T-helper 1 cell treated with Interleukin-12 subunit alpha and Interleukin-12 subunit beta and Interleukin-4 antibody, amounts not matched to agents 30 ng/mL and 1 ng/mL, for 36 hours (primary cell): ENCODE measurements around the gene KDM1B. TPM values are rescaled to one million over a fixed set of nuclear protein-coding genes. Genes with fewer than 3 reads are reported as not detected.

ENCODE experiments used
- intact Hi-C: fragments of 100-400 bp; cut with micrococcal nuclease; formaldehyde crosslinking; loops from one replicate; pipeline ENCODE4 v1.15.1; 2024
- total RNA-seq: library from RNA; stranded (reverse); gene quantifications from 2 replicates; pipeline ENCODE4 v1.2.3, GENCODE V29; 2022

Gene KDM1B
- total RNA-seq, 1 donor from 2014 or later: 7.7 TPM

DNA sequence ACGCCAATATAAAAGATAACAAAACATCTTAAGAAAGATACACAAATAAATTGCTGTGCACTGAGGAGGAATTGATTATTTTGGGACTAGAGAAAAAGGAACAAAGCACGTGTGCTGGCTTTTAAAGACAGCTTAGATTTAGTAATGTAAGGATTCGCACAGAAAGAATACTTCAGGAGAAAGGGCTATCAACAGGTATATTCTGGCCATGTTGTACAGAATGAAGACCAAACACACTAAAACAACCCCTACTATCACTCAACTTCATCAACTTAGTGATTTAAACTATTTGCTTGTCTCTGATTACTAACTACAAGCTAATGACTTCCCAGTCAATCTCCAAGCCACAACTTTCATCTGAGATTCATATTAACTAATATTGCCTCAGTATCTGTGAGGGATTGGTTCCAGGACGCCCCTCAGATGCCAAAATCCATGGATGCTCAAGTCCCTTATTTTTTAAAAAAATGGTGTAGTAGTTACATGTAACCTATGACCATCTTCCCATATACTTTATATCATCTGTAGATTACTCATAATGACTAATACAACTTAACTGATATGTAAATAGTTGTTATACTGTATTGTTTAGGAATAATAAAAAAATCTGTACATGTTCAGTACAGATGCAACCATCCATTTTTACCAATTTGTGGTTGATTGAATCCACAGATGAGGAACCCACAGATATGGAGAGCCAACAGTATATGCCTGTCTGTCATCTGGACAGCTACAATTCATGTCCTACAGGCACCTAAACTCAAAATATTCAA is 104.6 kb downstream of the KDM1B start:
- intact Hi-C loops: loop anchor here (5.0 to 10.0 kb wide), 3 partner anchors 658 to 1945 kb away; partner anchors contain the start of genes ATXN1 and FAM8A1

DNA sequence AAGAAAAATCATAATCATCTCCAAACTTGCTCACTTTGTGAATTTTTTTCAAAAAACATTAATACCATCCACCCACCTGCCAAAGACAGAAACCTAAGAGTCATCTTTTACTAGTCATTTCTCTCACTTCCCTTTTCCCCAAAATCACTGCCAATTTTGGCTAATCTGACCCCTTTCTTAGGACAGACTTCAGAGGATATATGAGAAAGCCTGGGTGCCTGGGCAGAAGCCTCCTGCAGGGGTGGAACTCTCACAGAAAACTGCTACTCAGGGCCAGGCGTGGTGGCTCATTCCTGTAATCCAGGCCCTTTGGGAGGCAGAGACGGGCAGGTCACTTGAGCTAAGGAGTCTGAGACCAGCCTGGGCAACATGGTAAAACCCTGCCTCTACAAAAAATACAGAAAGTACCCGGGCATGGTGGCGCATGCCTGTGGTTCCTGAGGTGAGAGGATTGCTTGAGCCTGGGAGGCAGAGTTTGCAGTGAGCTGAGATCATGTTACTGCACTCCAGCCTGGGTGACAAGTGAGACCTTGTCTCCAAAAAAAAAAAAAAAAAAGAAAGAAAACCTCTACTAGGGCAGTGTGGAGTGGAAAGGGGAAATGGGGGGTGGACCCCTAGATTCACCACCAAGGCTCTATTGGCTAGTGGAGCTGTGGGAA is 105.4 kb downstream of the KDM1B start:
- intact Hi-C loops: loop anchor here (5.0 to 10.0 kb wide), 3 partner anchors 658 to 1944 kb away; partner anchors contain the start of genes ATXN1 and FAM8A1

DNA sequence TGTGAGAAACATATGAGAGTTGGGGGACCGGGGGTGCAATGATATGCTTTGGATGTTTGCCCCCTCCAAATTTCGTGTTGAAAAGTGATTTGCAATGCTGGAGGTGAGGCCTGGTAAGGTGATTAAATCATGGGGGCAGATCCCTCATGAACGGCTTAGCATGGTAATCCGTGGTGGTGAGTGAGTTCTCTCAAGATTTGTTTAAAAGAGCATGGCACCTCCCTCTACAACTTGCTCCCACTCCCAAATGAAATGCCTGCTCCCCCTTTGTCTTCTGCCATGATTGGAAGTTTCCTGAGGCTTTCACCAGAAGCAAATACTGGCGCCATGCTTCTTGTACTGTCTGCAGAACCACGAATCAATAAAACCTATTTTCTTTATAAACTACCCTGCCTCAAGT is 106.7 kb downstream of the KDM1B start:
- intact Hi-C loops: loop anchor here (5.0 to 10.0 kb wide), 3 partner anchors 660 to 1943 kb away; partner anchors contain the start of genes ATXN1 and FAM8A1

DNA sequence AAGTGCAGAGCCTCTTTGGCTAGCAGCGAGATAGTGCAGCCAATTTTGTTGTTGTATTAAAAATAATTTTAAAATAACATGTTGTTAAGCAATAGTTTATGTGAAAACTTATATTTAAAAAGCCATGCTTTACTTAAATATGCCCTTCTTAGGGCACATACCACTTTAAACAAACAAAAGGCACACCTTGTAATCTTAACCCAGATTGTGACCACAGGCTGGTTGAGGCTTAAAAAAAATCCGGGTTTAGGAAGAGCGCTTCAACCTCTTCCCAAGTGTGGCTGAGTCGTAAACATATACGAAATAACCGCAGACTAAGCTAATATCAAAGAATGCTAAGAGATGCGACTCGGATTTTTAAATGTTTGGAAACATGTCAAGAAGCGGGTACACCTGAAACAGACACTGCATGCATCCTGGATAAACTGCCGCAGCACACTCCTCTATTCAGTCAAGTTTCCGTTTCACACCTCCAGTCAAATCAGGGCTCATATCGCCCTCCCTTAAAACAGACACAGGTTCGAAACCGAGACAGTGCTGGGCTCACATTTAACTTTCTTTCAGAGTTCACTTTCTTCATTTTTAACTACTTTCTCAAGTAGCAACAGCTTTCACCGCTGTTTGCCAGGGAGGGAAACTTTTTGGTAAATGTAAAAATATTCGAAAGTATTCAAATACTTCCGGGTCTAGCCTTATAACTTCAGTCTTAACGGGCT is 107.6 kb downstream of the KDM1B start:
- intact Hi-C loops: loop anchor here (1.0 to 10.0 kb wide), 6 partner anchors 17 to 1942 kb away; partner anchors contain the start of genes ATXN1, FAM8A1, KDM1B and TPMT

DNA sequence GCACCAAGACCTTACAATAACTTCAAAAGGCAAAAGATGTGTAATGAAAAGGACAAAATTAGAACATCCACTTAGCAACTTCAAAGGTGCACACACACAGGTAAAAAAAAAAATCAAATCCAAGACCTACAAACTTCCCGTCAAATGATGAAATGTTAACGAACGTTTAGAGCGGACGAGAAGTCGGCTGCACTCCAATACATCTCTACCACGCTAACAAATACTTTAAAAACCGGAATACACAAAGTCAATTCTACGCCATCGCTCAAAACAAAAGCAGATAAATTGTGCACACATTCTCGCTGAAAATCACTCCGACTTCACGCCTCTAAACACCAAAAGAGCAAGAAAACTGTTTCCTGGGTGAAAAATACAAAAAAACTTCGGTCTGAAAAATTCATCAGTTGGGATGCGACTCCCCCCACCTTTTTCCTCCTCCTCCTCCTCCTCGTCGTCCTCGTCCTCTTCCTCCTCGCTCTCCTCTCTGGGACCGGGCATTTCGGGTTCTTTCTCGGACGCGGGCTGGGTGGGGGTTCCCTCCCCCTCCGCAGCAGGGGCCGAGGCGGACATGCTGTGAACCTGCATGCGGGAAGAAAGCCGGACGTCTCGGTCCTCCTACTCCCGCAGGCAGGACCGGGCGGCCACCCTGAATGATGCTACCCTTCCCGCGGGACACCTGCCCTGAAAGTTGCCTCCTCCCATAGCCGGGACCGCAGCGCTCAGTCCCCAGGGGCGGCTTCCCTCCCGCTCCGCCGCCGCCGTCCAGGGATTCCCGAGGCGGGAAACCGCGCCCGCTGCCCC is 108.4 kb downstream of the KDM1B start:
- intact Hi-C loops: loop anchor here (1.0 to 10.0 kb wide), 11 partner anchors 17 to 1941 kb away; partner anchors contain the start of genes ATXN1, FAM8A1, KDM1B and NHLRC1

DNA sequence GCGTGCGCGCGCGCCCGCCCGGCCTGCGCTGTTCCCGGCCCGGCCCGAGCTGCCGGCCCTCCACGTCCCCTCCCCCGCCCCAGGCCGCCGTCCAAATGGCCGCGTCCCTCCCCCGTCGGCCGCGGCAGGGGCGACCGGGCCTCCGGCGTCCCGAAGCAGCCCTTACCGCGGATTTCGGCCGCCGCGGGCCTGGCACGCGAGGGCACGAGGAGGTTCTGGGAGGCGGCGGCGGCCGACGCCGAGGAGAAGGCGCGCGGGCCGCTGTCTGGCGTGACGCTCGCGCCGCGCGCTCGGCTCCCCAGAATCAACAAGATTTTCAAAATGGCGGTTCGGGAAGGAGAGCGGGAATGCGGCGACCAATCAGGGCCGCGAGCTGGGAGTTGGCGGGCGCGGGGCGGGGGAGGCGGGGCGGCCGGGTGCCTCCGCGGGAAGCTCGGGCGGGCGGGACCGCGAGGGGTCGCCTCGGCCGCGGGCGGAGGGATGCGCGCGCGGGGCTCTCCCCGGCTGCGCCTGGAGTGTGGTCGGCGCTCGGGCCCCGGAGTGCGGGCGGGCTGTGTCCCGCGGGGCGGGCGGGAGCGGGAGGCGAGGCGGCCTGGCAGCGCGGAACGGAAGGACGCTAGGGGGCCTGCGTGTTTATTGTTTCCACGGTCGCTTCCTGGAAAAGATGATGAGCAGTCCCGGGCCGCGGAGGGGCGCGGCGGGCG is 109.1 kb downstream of the KDM1B start, which contains the start of gene DEK:
TSS of gene DEK (minus strand) at position 312 of the 704 bp plus-strand sequence. CDS start 543 bp downstream, outside the sequence.
- intact Hi-C loops: loop anchor here (1.0 to 10.0 kb wide), 8 partner anchors 142 to 1940 kb away; partner anchors contain the start of genes ATXN1, FAM8A1, NHLRC1 and NUP153

DNA sequence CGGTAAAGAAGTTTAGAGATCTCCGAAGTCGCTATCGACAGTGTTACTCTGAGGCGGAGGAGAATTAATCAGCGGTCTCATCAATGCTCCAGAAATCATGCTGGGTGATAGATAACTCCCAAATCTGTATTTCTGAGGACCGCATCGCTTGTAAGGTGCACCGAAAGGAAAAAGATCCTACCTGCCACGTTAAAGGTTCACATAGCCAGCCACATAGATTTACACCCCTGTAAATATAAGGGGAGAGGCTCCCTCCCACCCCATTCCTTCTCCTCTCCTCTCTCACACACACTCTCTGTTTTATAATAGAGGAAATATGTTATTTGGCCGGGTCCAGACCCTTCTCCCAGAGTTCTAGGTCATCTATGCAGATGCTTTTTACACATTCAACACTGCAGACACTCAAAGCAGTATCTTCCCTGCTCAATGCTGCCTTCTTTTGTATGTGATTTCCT is 109.7 kb downstream of the KDM1B start:
- intact Hi-C loops: loop anchor here (1.0 to 10.0 kb wide), 8 partner anchors 142 to 1940 kb away; partner anchors contain the start of genes ATXN1, FAM8A1, NHLRC1 and NUP153

DNA sequence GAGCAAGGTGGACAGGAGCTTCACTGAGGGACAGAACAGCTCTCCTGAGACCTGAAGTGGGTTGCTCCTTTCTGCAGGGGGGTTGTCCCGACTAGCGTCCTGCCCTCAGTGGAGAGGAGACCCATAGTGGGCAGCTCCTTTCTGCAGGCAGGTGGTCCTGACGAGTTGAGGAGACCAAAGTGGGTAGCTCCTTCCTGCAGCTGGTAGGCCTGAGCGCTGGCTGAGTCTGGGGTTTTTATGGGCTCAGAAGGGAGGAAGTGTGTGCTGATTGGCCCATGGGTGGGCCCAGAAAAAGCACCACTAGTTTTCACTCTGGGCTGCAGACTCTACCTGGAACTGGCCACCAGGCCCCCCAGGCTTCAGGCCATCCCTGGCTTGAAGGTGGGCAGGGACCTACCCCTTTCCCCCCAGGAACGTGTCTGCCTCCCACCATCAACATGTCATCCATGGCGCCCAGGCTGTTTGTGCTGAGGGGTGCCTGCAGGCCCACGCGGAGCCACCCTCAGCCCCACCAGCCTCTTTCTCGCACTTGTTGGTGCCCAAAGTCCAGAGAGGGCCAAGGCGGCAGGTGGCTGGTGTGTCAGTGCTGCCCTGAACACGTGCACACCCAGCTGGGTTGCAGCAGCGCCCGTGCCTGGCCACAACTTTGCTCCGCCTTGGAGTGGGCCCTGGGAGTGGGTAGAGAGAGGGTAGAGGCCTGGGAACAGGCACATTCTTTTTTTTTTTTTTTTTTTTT is 110.7 kb downstream of the KDM1B start:
- intact Hi-C loops: loop anchor here (2.0 to 10.0 kb wide), 4 partner anchors 143 to 1939 kb away; partner anchors contain the start of genes ATXN1 and NHLRC1

DNA sequence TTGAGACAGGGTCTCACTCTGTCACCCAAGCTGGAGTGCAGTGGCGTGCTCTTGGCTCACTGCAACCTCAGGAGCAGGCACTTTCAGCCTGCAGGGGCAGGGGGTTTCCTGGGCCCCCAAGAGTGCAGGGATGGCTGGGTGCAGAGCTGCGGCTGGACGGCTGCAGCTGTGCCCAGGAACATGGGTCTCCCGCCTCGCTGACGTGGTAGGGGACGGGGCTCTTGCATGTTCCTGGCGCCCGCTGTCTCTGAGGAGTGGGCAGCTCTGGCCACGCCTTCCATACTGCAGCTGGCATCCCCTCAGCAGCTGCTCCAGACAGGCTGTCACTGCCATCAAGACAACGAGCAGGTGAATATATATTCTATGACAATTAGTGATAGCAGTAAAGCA is 111.3 kb downstream of the KDM1B start:
- intact Hi-C loops: loop anchor here (10.0 kb wide), 2 partner anchors 1502 to 1938 kb away; partner anchors contain the start of gene ATXN1

DNA sequence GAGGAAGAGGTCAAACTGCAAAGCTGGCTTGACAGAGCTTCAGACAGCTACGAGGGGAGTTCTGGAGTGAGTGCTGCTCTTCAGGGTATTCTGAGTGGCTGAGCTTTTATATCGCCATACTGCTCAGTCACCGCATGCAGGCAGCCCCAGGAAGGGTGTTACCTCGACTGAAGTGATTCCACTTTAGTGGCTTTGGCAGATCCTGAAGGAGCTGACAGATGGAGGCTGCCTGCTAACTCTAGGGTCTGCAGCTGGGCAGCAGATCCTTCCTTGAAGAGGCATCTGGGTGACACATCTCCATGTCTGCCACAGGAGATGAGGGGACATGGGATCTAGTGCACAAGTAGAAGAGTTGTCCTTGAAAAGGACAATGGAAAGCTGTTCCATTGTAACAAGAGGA is 112.8 kb downstream of the KDM1B start:
- intact Hi-C loops: loop anchor here (10.0 kb wide), 2 partner anchors 1503 to 1937 kb away; partner anchors contain the start of gene ATXN1

DNA sequence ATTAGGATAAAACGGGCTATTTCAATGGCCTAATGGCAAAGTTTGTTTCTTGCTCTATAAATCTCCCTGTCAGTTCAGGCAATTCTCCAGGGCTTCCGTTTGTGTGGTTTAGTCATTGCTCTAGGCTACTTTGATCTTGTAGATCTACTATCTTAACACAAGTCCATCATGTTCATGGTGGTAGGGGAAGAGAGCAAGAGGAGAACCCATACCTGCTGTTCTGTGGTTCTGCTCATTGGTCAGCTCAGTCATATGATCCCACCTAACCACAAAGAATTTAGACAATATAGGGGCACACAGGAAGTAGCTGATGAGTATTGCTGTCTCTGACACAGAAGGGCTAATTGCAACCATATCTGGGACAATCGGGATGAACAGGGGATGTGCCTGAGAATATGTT is 114.0 kb downstream of the KDM1B start:
- intact Hi-C loops: loop anchor here (10.0 kb wide), 2 partner anchors 1504 to 1936 kb away; partner anchors contain the start of gene ATXN1

DNA sequence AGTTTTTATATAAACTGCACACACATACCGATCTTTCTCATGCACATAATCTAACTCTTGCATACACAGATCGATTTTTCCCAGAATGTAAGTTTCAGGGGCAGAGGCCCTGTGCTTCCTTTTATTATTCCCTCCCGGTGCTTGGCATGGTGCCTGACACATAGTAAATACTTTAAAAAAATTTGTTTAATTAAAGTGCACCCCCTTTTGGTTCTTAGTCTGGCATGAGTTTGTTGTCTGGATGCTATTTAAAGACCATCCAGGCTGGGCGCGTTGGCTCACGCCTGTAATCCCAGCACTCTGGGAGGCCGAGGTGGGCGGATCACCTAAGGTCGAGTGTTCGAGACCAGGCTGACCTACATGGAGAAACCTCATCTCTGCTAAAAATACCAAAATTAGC is 114.5 kb downstream of the KDM1B start:
- intact Hi-C loops: loop anchor here (10.0 kb wide), 2 partner anchors 1505 to 1935 kb away; partner anchors contain the start of gene ATXN1

DNA sequence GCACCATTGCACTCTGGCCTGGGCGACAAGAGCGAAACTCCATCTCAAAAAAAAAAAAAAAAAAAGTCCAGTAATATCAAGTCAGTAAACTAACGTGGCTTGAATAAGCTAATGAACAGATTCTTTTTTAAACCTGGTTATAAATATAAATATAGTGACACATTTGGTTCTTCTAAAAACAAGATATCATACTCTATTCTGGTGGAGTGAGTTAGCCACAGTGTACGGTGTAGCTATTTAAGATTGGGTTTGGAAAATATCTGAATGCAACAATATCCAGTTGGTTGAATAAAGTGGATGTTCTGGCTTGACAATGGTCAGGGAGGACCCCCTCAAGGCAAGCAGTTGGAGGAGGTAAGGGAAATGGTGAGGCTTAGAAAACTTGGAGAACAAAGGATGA is 115.0 kb downstream of the KDM1B start:
- intact Hi-C loops: no loop called here

Other genes with a start within 250 kb of the KDM1B start
- gene KIF13A, start 167.8 kb upstream of the KDM1B start, total RNA-seq: 0.27 TPM in 1 of 2 replicates, not detected in the other
- gene NHLRC1, start 32.7 kb upstream of the KDM1B start, total RNA-seq: 0.27 and 0.29 TPM in 2 replicates
- gene TPMT, start 345 bp upstream of the KDM1B start, total RNA-seq: 3.7 and 4.0 TPM in 2 replicates
- gene DEK, start 109.1 kb downstream of the KDM1B start, total RNA-seq: 149 and 150 TPM in 2 replicates
- gene RNF144B, start 231.9 kb downstream of the KDM1B start, total RNA-seq: 0.32 and 0.59 TPM in 2 replicates